NCI-H128 (cell line): ENCODE measurements around the gene INO80E.
"Not testable (repeated sequence)": the region's sequence is repeated elsewhere in the genome, so short reads cannot be mapped to it uniquely, and the experiment has no call there.

Experiments
- DNase-seq: peaks from one replicate; lab custom pipeline; 2025; ENCODE audit not compliant: unreplicated experiment; lab: John Stamatoyannopoulos, UW

INO80E gene

GRCh38 chr16:30009085-30009862, 13.2 kb downstream of the INO80E start:
- DNase-seq, result no peak

DNA sequence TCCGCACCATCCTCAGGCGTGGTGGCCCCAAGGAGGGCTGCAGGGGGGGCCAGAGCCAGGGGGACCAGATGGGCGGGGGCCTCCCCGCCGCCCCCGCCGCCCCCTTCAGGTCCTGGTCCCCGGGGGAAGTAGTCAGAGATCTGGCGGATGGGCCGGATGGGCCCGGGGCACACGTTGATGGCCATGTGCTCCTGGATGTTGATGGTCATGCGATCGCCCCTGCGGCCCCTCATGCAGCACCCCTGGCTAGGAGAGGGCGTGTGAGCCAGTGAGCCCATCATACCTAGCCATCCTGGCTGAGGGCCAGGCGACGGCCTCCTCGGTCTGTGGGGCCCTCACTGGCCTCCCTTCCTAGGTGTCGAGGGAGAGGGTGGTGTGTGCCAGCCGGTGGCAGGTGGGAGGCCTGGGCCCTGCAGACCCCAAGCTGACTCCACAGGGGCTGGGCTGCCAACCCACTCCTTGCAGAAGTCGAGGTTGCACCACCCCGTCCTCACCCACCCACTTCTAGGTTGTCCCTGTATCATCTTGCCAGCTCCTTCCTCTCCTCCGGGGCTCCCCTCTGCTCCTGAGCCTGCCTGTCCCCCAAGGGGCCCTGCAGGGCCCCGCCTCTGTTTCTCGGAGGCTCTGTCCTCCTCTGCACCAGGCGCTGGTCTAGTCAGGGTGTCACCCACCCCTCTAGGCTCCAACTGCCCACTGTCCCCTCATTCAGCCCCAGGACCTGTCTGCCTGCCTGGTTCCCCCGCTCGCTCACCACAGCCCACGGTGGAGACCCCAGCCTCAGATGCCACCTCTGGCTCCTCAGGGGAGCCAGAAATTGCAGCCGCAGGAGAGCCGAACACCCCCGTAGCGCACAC, 14.2 kb downstream of the INO80E start:
- DNase-seq, result no peak

GRCh38 chr16:30010844-30011713, 15.0 kb downstream of the INO80E start, which contains the start of gene DOC2A:
Gene DOC2A, minus strand, starts transcription at chr16:30011027. Its CDS starts 805 bp downstream, at chr16:30010222.
- DNase-seq, result no peak

DNA sequence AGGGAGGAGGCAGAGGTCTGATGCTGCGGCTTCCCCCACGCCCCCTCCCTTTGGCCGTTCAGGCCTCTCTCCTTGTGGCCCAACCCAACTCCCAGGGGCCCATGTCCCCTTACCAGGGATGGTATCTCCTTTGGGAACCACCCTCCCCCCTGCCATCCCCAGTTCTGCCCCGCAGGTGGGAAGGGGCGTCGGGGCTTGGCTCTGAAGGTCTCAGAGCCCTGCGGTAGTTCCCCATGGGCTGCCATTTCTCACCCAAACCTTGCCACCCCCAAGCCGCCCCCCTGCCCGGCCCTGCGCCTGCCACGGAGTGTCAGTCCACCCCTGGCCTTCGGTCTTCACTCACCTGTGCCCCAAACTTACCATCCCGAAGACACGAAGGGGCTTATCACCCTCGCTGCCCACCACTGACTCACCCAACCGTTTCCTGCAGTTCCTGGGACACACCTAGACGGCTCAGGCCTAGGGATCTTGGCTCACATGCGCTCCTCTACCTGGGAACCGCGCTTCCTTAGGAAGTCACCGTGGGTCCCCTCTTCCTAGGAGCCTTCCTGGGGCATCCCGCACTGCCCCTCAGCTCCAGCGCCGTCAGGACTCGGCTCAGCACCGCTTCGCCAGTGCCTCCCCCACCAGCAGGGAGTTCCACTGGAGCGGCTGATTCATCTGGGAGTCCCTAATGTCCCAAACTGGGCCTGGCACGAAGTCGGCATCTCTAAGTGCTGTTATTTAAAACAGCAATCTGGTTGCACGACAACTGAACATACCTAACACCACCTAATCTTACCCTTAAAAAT, 15.9 kb downstream of the INO80E start:
- no peak for DNase-seq

GRCh38 chr16:30012598-30012997, 16.6 kb downstream of the INO80E start:
- not testable (repeated sequence) for DNase-seq

DNA sequence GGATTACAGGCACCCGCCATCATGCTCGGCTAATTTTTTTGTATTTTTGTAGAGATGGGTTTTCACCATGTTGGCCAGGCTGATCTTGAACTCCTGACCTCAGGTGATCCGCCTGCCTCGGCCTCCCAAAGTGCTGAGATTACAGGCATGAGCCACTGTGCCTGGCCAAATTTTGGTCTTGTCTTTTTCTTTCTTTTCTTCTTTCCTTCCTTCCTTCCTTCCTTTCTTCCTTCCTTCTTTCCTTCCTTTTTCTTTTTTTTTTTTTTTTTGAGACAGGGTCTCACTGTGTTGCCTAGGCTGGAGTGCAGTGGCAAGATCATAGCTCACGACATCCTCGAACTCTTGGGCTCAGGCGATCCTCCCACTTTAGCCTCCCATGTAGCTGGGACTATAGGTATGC, 19.4 kb downstream of the INO80E start:
- DNase-seq, result not testable (repeated sequence)

GRCh38 chr16:30016555-30017276, 20.7 kb downstream of the INO80E start:
- DNase-seq, result no peak

GRCh38 chr16:30017277-30017656, 21.2 kb downstream of the INO80E start:
- DNase-seq, result no peak

DNA sequence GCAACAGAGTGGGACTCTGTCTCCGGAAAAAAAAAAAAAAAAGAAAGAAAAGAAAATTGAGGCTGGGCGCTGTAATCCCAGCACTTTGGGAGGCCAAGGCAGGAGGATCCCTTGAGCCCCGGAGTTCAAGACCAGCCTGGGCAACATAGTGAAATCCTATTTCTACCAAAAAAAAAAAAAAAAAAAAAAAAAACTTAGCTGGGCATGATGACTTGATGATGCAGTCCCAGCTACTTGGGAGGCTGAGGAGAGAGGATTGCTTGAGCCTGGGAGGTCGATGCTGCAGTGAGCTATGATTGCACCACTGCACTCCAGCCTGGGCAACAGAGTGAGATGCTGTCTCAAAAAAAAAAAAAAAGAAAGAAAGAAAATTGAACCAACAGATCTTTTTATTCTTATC, 21.9 kb downstream of the INO80E start:
- DNase-seq, result not testable (repeated sequence)

DNA sequence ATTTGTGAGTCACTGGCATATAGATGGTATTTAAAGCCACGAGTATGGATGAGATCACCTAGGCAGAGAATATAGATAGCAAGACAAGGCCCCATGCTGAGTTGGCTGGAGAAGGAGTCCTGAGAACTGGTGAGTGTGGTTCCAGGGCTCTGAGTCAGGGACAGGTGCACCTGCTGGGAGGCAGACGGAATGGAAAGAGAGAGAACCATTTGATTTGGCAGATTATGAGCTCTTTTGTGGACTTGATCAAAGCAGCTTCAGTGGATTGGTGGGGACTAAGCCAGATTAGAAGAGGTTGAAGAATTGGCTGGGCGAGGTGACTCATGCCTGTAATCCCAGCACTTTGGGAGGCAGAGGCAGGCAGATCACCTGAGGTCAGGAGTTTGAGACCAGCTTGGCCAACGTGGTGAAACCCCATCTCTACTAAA, 22.7 kb downstream of the INO80E start:
- DNase-seq, result no peak

- no peak for DNase-seq
Measured at GRCh38 chr16:30022887-30023286, 26.8 kb downstream of the INO80E start, which contains the start of gene C16orf92. Gene C16orf92, plus strand, starts transcription at chr16:30023198. Its CDS starts 143 bp downstream, at chr16:30023341.

GRCh38 chr16:30023586-30023985, 27.5 kb downstream of the INO80E start:
- no peak for DNase-seq

GRCh38 chr16:30024451-30024850, 28.4 kb downstream of the INO80E start:
- DNase-seq, result no peak

DNA sequence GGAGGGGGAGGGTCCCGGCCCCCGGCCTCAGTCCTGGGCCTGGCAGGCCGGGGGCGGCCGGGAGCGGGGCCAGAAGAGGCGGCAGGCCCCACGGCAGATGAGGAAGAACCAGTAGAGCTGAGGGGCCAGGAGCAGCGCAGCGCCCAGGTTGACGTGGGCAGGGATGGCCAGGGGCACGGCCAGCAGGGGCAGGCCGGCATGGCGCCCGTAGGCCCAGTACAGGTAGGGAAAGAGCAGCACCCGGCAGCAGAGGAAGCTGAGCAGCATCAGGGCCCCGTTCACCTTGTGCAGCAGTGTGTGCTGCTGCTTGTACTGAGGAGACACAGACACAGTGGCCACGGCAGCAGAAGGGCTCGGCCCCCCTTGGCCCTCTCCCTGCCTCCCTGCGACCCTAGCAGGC, 29.1 kb downstream of the INO80E start:
- DNase-seq, result no peak

- DNase-seq, result no peak
Measured at GRCh38 chr16:30025574-30025973, 29.5 kb downstream of the INO80E start.

DNA sequence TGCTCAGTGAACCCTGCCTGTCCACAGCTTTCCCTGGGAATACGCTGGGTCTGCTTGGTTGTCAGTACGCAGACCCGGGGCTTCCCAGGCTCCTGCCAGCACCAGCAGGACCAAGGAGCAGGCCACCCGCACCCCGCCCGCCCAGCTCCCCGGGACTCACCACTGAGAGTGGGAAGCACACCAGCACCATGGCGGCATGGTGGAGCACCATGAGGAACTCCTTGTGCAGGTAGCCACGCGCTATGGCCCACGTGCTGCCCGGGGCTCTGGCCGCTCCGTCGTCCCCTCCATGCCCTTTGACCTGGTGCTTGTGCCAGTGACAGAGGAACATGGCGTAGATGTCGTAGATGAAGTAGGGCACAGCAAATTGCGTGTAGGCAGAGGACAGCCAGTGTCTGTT, 30.4 kb downstream of the INO80E start:
- DNase-seq, result no peak

DNA sequence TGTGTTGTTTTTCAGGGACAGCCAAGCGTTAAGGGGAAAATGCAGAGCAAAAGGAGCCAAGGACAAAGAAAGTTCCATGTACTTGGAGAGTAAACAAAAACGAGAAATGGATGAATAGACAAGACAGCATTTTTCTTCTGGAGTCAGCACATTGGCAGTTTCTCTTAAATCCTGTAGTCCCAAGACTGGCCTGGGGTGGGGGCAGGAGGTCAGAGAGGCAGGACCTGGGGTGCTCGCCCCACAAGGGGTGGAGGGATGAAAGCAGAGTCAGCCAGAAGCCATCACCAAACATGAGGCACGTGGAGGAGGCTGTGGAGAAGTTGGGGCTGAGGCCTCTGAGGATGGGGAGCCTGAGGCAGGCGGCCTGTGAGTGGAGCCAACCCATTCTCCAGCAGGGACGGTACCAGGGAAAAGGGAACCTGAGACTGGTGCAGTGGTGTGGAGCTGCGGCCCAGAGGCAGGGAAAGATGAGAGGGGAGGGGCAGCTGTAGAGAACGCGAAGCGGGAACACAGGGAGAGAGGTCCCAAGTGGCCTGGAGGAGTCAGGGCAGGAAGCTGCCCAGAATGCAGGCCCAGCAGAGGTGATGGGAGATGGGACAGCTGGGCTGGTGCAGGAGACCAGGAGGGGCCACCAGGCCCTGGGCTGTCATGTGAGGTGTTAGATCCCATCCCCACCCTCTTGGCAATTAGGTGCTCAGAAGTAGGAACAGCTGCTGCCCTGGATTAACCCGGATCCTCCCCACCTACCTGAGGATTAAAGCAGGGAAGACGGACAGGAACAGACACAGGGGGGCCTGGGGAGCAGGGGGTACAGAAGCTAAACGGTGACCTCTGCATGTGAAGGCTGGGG, 31.8 kb downstream of the INO80E start:
- DNase-seq, result no peak

- DNase-seq, result no peak
Measured at GRCh38 chr16:30028438-30029076, 32.5 kb downstream of the INO80E start.
